Measurements from ENCODE around the gene DOCK1.
"Not testable (repeated sequence)": the region's sequence is repeated elsewhere in the genome, so short reads cannot be mapped to it uniquely, and the experiment has no call there.

DOCK1 gene

DNA sequence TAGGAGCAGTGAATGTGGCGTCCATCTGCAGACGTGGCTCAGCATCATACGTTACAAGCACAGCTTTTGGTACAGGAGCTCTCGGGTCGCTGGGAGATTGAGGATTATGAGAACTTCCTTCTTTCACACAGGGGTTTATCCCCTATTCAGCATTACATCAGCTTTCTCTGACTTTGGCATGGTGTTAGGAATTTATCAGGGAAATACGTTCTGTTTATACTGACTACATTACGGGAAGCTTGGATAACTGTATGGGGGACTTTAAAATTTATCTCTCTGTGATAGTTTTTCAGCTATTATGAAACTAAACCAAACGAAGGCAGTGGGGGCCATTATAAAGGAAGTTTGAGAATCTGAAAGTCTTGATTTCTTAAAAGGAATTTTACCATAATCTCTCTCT, 401.3 kb downstream of the DOCK1 start:
- in situ Hi-C loops (cut with MboI; ENCODE audit: low sequenced_read_pairs, unreplicated experiment) = no loop called here
- TF ChIP-seq, protein P1, sequence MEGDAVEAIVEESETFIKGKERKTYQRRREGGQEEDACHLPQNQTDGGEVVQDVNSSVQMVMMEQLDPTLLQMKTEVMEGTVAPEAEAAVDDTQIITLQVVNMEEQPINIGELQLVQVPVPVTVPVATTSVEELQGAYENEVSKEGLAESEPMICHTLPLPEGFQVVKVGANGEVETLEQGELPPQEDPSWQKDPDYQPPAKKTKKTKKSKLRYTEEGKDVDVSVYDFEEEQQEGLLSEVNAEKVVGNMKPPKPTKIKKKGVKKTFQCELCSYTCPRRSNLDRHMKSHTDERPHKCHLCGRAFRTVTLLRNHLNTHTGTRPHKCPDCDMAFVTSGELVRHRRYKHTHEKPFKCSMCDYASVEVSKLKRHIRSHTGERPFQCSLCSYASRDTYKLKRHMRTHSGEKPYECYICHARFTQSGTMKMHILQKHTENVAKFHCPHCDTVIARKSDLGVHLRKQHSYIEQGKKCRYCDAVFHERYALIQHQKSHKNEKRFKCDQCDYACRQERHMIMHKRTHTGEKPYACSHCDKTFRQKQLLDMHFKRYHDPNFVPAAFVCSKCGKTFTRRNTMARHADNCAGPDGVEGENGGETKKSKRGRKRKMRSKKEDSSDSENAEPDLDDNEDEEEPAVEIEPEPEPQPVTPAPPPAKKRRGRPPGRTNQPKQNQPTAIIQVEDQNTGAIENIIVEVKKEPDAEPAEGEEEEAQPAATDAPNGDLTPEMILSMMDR (IDR thresholded peaks at IDR 0.05; ENCODE audit: borderline replicate concordance, control extremely low read depth, extremely low read depth, insufficient read depth, missing control alignments) = no peak
- DNase-seq (ENCODE audit: low spot score) = no peak

DNA sequence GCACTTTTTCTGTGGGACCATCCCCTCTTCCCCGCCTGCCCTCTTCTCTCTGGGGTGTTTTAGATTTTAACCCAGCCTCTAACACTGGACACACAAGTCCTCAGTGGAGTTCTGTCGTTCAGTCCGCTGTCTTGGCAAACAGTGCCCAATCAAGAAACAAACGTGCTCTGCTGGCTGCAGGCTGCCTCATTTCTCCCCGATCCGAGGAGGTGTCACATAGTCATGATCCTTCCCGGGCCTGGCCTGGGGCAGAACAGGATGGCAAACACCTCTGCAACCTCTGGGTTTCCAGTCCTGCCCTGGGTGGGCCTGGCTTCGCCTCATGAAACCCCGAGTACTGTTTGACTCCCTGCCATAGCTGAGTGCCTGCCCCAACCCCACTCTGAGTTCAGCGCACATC, 402.1 kb downstream of the DOCK1 start:
- in situ Hi-C loops (cut with MboI; ENCODE audit: low sequenced_read_pairs, unreplicated experiment) = no loop called here
- TF ChIP-seq, protein P1 (IDR thresholded peaks at IDR 0.05; ENCODE audit: borderline replicate concordance, control extremely low read depth, extremely low read depth, insufficient read depth, missing control alignments) = no peak
- DNase-seq (ENCODE audit: low spot score) = no peak

DNA sequence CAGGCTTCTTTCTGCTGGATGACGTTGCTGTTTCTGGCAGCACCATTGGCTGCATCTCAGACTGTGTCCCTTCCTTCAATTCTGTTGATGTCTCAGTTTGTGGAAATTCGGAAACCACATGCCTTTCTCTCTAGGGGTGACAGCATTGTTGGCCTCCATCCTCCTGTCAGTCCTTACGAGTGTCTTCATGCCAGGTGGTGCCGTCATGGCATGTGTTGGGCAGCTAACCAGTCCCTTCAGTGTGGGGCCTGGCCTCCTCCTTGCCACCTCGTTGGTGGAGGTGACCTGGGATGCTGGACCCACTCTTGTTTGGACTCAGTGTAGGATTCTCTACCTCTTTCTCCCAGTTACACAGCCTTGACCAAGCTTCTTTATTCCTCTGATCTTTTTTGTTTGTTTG, 402.8 kb downstream of the DOCK1 start:
- in situ Hi-C loops (cut with MboI; ENCODE audit: low sequenced_read_pairs, unreplicated experiment) = no loop called here
- DNase-seq (ENCODE audit: low spot score) = no peak
- TF ChIP-seq, protein P1 (IDR thresholded peaks at IDR 0.05; ENCODE audit: borderline replicate concordance, control extremely low read depth, extremely low read depth, insufficient read depth, missing control alignments) = no peak

DNA sequence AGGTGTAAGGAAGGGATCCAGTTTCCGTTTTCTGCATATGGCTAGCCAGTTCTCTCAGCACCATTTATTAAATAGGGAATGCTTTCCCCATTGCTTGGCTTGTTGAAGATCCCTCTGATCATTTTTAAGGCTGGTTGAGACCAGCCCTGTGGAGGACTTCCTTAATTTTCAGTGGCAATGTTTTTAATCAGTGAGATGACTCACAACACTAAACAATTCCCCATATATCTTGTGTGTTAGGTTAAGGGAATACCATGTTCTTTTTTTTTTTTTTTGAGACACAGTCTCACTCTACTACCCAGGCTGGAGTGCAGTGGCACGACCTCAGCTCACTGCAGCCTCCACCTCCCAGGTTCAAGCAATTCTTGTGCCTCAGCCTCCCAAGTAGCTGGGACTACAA, 404.4 kb downstream of the DOCK1 start:
- DNase-seq (ENCODE audit: low spot score); in situ Hi-C loops (cut with MboI; ENCODE audit: low sequenced_read_pairs, unreplicated experiment): not testable (repeated sequence)

DNA sequence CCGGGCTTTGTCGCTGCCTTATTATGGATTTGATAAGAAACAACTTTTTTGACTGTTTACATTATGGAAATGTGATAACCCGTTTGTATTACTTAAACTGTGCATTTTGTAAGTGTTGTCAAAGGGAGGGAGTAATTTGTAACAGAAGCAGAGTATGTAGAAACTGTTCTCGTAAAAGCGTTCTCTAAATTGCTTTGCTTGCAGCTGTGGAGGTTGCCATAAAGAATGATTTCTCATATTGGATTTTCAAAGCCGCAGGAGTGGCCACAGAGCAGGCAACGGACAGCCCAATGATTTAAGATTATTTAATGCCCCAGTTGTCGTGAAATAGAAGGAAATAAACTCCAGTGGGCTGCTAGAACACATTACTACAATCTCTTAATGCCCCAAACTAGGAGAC, 405.2 kb downstream of the DOCK1 start:
- in situ Hi-C loops (cut with MboI; ENCODE audit: low sequenced_read_pairs, unreplicated experiment) = no loop called here
- no peak for DNase-seq (ENCODE audit: low spot score)
- TF ChIP-seq, protein P1 (IDR thresholded peaks at IDR 0.05; ENCODE audit: borderline replicate concordance, control extremely low read depth, extremely low read depth, insufficient read depth, missing control alignments) = no peak

DNA sequence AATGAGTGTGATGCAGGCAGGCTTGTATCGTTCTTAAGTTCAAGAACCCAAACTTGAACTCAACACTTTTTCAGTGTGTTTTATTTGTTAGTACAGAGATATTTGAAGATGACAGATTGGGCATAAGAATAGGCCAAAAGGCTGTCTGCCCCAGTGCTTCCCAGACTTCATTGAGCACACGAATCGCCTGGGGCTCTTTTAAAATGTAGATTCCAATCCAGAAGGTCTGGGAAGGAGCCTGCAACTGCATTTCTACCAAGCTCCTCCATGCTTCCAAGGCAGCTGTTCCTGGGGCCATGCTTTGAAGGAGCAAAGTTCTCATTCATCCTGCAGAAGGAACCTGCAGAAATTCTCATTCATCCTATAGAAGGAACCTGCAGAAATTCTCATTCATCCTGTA, 405.7 kb downstream of the DOCK1 start:
- in situ Hi-C loops (cut with MboI; ENCODE audit: low sequenced_read_pairs, unreplicated experiment) = no loop called here
- TF ChIP-seq, protein P1 (IDR thresholded peaks at IDR 0.05; ENCODE audit: borderline replicate concordance, control extremely low read depth, extremely low read depth, insufficient read depth, missing control alignments) = no peak
- DNase-seq (ENCODE audit: low spot score) = no peak

DNA sequence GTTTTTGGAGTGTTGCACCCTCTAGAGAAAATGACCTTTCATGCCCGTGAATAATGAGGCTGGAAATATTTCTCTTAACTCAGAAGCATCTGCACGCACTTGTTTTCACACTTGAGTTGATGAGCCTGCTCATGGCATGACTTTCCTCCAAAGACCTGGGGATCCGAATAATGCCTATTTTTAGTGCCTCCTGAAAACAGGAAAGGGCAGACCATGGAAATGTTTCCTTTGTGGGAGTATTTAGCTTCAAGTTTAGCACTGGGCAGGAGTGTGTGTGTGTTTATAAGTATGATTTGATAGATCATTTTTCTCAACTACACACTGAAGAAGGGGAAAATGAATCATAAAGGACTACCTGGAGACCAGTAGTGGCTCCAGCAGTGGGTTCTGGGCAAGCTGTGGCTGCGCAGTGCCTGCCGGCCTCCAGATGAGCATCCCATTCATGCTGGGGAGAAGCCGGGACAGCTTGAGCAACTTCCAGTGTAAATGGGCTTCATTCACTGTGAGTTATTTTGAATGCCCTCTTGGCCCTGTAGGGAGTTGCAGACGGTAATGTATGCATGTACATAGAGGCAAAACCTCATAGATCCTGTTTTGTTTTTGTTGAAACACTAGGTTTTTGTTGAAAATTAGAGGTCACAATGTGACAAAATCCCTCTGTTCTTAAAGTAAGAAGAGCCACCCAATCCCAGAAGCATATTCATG, 408.9 kb downstream of the DOCK1 start:
- in situ Hi-C loops (cut with MboI; ENCODE audit: low sequenced_read_pairs, unreplicated experiment) = no loop called here
- no peak for DNase-seq (ENCODE audit: low spot score)
- TF ChIP-seq, protein P1 (IDR thresholded peaks at IDR 0.05; ENCODE audit: borderline replicate concordance, control extremely low read depth, extremely low read depth, insufficient read depth, missing control alignments) = no peak
